ENCODE data around the gene SYNC. TPM values are rescaled to one million over a fixed set of nuclear protein-coding genes. Genes with fewer than 3 reads are reported as not detected.

SYNC gene
- total and polyA plus RNA-seq, 9 of the 15 experiments (the other 6 are each of a cell fraction or from before 2014, with no cell fraction given): 0.49 to 1.1 (median 0.87) TPM

- TF ChIP-seq TAF9B (IDR thresholded peaks at IDR 0.05; ENCODE audit: partially characterized antibody): peak; percentile 62
- peak; percentile 49; the same call in 1 of the 2 replicates for TF ChIP-seq HES1 (IDR thresholded peaks at IDR 0.05; ENCODE audit: low read depth)
- peak; percentile 41 for TF ChIP-seq PKNOX1 (IDR thresholded peaks at IDR 0.05)
- peak; percentile 97 for TF ChIP-seq MEF2D (tag; conservative IDR thresholded peaks at IDR 0.05; ENCODE audit: low read depth)
- no peak for TF ChIP-seq RCOR1 (IDR thresholded peaks at IDR 0.05; ENCODE audit: borderline replicate concordance in 1 of 2, low read depth in 2 of 2, low read length in 2 of 2)
- peak; percentile 53 for TF ChIP-seq HDAC3 (IDR thresholded peaks at IDR 0.05; ENCODE audit: borderline replicate concordance, partially characterized antibody)
- peak; percentile 96 for TF ChIP-seq ZNF354B (CRISPR knock-in tag; IDR thresholded peaks at IDR 0.05)
- peak; percentile 84; the same call in 1 of the 2 replicates for TF ChIP-seq GTF2A2 (tag; IDR thresholded peaks at IDR 0.05)
- no peak for TF ChIP-seq LARP7 (IDR thresholded peaks at IDR 0.05)
- TF ChIP-seq ZNF212 (CRISPR knock-in tag; IDR thresholded peaks at IDR 0.05): peak; percentile 94
- peak; percentile 53 for TF ChIP-seq MAFG (tag; conservative IDR thresholded peaks at IDR 0.05)
- no peak for TF ChIP-seq MTA1 (IDR thresholded peaks at IDR 0.05; ENCODE audit: borderline replicate concordance)
- TF ChIP-seq ZSCAN32 (CRISPR knock-in tag; IDR thresholded peaks at IDR 0.05): peak; percentile 84
- TF ChIP-seq, protein P1, sequence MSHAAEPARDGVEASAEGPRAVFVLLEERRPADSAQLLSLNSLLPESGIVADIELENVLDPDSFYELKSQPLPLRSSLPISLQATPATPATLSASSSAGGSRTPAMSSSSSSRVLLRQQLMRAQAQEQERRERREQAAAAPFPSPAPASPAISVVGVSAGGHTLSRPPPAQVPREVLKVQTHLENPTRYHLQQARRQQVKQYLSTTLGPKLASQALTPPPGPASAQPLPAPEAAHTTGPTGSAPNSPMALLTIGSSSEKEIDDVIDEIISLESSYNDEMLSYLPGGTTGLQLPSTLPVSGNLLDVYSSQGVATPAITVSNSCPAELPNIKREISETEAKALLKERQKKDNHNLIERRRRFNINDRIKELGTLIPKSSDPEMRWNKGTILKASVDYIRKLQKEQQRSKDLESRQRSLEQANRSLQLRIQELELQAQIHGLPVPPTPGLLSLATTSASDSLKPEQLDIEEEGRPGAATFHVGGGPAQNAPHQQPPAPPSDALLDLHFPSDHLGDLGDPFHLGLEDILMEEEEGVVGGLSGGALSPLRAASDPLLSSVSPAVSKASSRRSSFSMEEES (CRISPR knock-in tag; IDR thresholded peaks at IDR 0.05): peak; percentile 99
- peak; percentile 96 for TF ChIP-seq PYGO2 (tag; IDR thresholded peaks at IDR 0.05)
- no peak for TF ChIP-seq EWSR1 (IDR thresholded peaks at IDR 0.05; ENCODE audit: borderline replicate concordance, low read depth, partially characterized antibody)
- no peak for TF ChIP-seq ZFP36 (IDR thresholded peaks at IDR 0.05; ENCODE audit: low read depth, low read length, partially characterized antibody)
- peak; percentile 85 for TF ChIP-seq RFX7 (CRISPR knock-in tag; IDR thresholded peaks at IDR 0.05)
- TF ChIP-seq RAD21 (CRISPR knock-in tag; conservative IDR thresholded peaks at IDR 0.05 in 1 of 2, IDR thresholded peaks at IDR 0.05 in 1 of 2): peak in 1 of 2 experiments; percentile 21; a peak in 2 of 4 replicates
- TF ChIP-seq NR1H2 (CRISPR knock-in tag; IDR thresholded peaks at IDR 0.05): no peak
- TF ChIP-seq TCF7 (IDR thresholded peaks at IDR 0.05; ENCODE audit: borderline replicate concordance): no peak
- TF ChIP-seq E2F3 (CRISPR knock-in tag; IDR thresholded peaks at IDR 0.05): peak; percentile 97
- TF ChIP-seq, protein P2, sequence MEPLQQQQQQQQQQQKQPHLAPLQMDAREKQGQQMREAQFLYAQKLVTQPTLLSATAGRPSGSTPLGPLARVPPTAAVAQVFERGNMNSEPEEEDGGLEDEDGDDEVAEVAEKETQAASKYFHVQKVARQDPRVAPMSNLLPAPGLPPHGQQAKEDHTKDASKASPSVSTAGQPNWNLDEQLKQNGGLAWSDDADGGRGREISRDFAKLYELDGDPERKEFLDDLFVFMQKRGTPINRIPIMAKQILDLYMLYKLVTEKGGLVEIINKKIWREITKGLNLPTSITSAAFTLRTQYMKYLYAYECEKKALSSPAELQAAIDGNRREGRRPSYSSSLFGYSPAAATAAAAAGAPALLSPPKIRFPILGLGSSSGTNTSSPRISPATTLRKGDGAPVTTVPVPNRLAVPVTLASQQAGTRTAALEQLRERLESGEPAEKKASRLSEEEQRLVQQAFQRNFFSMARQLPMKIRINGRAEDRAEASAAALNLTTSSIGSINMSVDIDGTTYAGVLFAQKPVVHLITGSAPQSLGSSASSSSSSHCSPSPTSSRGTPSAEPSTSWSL (CRISPR knock-in tag; IDR thresholded peaks at IDR 0.05; ENCODE audit: borderline replicate concordance): peak; percentile 95; the same call in 1 of the 2 replicates
- TF ChIP-seq ZNF75A (CRISPR knock-in tag; IDR thresholded peaks at IDR 0.05): peak; percentile 86
- TF ChIP-seq MCM3 (IDR thresholded peaks at IDR 0.05): no peak
- TF ChIP-seq MBD2 (IDR thresholded peaks at IDR 0.05; ENCODE audit: borderline replicate concordance, low read depth): peak; percentile 91; the same call in 1 of the 2 replicates
These were observed 51.7 kb downstream of the SYNC start, which contains the start of gene RBBP4 (continued) for GRCh38 chr1:32650752-32651460.

Measured in K562 (cell line).